Left renal pelvis (tissue), 4 donors: Measurements from ENCODE around the gene SEMA4C. TPM values are rescaled to one million over a fixed set of nuclear protein-coding genes. Genes with fewer than 3 reads are reported as not detected.

Experiments used
- DNase-seq, 4 donors: peaks; one replicate each; pipeline ENCODE4 v3.0.0-alpha.2; 2013; ENCODE audit warnings: low read depth in 4 of 4, low spot score in 3 of 4
- polyA plus RNA-seq, 4 donors: library from polyadenylated mRNA; unstranded; fragments of 120-200 nt; gene quantifications; one replicate each; pipeline ENCODE4 v1.2.1, GENCODE V29; 2013; ENCODE audit not compliant: insufficient read length in 4 of 4

Gene SEMA4C
- polyA plus RNA-seq, 4 donors: 34.4 to 47.9 (median 41.0) TPM

DNA sequence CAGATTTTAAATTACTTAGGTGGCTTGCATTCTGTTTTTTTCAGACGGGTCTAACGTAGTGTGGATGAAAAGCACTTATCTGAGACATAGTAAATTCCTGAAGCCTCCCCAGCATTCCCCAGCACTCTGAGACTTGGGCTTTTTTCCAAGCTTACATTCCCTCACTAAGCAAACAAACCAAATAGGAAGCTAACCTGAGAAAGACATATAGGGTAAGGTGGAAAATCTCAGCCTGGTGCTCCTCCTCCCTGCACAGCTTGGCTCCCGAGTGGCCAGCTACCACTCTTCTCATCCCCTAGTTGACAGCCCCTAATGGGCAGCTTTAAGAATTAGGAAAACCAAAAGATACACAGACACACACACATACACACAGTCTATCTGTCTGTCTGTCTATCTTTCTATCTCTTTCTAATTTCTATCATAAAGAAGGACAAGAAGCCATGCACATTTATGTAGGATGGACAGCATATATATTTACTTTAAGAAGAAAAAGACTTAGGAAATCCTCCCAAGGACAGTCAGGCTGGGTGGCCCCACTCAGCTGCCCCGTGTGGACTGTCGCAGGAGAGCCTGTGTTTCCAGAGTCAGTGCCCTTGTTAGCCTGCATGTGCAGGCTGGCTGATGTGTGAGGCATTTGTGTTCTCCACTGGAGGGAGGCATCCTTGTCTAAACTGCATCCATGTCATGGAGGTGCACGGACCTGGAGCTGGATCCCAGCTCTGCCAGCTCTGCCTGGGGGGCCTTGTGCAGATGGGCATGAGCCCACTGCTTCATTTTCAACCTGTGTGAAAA is 45.6 kb downstream of the SEMA4C start:
- DNase-seq: no peak

- DNase-seq: no peak
Observed at GRCh38 chr2:96823198-96823597, 46.7 kb downstream of the SEMA4C start.

GRCh38 chr2:96822786-96823185 is 47.1 kb downstream of the SEMA4C start:
- DNase-seq: no peak

GRCh38 chr2:96821113-96821675 is 48.7 kb downstream of the SEMA4C start:
- no peak for DNase-seq

DNA sequence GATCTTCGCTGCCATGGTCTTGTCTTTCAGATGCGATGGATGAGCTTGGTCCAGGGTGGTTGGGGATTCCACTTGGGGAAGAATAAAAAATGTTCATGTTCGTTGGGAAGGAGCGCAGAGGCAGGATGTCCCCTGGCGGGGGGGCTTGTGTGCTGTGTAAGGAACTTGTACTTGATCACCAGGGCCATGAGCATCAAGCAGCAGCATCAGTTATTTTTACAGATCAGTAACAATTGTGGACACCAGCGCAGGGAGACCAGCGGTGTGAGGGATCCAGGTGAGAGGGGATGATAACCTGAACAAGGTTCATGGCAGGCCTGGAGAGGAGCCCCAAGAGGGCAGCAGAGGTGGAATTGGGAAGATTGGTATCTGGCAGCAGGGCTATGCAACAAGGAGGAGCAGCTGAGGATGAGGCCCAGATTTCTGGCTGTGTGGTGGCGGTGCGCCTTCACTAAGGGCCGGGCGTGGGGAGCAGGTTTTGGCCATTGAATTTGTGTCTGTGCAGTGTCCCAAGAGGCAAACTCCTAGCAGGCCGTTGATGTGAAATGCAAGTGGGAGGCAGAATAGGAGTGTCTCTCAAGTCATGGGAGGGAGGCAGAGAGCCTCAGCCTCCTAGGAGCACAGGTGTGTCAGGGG is 49.9 kb downstream of the SEMA4C start:
- DNase-seq: no peak

GRCh38 chr2:96819128-96819875 is 50.6 kb downstream of the SEMA4C start:
- DNase-seq: no peak

DNA sequence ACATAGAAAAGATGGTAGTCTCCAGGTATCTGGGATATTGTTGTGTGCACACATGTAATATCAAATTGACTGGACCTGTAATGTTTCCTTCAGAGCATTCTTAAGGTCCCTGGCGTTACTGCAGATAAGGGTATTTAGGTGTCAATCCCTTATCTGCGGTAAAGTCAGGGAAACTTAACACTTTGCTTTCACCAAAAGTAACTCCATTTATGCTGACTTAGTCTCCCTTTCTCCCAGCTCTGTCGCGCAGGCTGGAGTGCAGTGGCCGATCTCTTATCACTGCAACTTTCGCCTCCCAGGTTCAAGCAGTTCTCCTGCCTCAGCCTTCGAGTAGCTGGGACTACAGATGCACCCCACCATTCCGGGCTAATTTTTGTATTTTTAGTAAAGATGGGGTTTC is 52.0 kb downstream of the SEMA4C start:
- no peak for DNase-seq

GRCh38 chr2:96816836-96817702 is 52.8 kb downstream of the SEMA4C start:
- DNase-seq: no peak

- DNase-seq: peak; percentile 79 to 85 (median 83)
Observed at GRCh38 chr2:96816127-96816835, 53.6 kb downstream of the SEMA4C start, which contains the start of gene CNNM3. Gene CNNM3, plus strand, starts transcription at chr2:96816268. Its CDS starts 10 bp downstream, at chr2:96816278.

GRCh38 chr2:96815326-96816126 is 54.4 kb downstream of the SEMA4C start:
- no peak for DNase-seq

- no peak for DNase-seq
Observed at GRCh38 chr2:96813656-96814055, 56.2 kb downstream of the SEMA4C start.

- no peak for DNase-seq
Observed at GRCh38 chr2:96811917-96812316, 58.0 kb downstream of the SEMA4C start.

- DNase-seq: no peak
Observed at GRCh38 chr2:96810783-96811192, 59.1 kb downstream of the SEMA4C start.

GRCh38 chr2:96809951-96810782 is 59.7 kb downstream of the SEMA4C start:
- DNase-seq: no peak
